ENCODE measurements around the gene SLC6A3.

- no peak for TF ChIP-seq CTCF (conservative IDR thresholded peaks at IDR 0.05; ENCODE audit: low read length)
- no peak for TF ChIP-seq EZH2phosphoT487 (IDR thresholded peaks at IDR 0.05; ENCODE audit: borderline replicate concordance, low read depth, low read length)
Measured at GRCh38 chr5:1443171-1443570, 2.1 kb downstream of the SLC6A3 start.

Measured in OCI-LY7 (cell line).